Cerebellar nuclear complex (tissue), 1 donor: ENCODE results near the gene MALRD1.

Experiments used
- DNase-seq, 2 experiments: peaks; one replicate each; lab custom pipeline; 2025; lab: John Stamatoyannopoulos, UW

The MALRD1 gene

DNA sequence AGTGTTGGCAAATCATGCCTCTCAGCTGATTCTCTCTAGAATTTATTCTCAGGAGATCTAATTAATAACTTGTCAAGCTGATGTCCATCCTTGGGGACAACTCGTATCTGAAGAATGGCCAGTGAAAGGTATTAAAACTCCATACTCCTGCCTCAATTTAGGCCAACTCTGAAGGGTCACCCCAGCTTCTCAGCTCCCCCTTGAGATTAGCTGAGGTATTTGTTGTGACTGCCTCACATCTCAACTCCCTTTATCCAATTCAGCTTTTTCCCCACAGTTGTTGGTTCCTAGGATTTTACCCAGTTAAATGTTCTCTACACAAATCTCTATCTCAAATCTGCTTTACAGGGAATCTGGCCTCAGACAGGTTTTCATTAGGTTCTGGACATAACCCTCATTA, 182.4 kb downstream of the MALRD1 start:
- DNase-seq = no peak

DNA sequence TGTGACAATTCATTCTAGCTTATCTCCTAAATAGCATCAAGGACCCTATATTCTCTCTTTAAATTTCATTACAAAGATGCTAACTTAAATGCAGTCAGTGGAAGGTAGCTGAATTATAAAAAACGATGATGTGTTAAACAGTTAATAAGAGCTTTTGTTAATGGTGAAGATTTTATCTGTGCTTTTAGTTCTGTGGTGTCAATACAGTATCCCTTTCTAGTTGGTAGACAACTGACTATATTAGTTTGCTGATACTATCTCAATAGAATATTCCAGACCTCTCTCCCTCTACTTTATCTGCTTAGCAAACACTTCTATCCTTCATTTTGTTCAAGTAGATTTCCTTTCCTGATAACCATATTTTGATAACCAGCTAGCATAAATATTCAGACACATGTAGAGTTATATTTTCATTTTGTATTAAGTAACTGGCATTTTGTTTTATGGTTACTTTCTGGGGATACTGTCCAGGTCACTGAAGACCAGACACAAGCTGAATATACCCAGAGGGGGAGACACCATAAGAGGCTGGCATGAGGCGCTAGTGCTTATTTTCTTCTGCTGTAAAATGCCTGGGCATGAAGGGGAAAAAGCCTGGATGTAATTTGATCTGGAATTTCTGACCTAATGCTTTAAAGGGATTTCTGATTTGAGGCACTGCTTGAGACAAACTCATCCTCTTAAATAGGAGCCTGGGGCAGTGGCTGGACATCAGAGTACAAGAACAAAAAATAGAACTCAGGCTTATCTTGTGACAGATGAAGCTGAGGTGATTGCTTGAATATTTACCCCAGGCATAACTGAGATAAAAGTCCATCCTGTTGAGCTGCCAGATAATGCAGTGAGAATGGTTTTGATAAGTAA, 197.5 kb downstream of the MALRD1 start:
- DNase-seq = no peak

DNA sequence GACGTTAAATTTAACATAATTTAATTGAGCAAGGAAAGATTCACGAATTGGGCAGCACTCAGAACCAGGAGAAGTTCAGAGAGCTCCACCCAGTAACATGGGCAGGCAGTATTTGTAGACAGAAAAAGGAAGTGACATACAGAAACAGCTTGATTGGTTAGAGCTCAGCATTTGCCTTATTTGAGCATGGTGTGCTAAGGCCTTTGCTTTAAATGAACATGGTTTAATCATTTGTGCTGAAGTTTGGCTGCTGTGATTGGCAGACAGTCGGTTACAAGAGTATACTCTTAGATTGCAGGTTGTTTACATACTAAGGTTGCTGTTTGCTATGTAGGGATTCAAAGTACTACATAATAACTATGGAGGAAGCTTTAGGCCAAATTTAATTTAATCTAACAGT, 199.2 kb downstream of the MALRD1 start:
- no peak for DNase-seq

DNA sequence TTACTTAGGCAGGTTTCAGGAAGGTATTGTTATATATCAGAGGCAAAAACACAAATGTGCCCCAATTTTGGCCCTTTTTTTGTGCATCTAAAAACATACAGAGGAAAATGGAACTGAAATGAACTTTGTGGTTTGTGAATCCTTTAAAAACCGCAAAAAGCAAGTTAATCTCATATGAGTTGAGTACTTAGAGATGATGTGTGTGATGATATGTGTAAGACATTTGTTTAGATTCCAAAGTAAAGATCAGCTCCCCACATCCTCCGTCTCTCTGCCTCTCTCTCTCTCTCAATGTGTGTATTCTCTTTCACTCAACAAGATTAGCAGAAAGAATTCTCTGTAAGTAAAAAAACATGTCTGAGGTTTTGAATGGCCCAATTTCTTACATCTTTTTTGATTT, 201.9 kb downstream of the MALRD1 start:
- DNase-seq = no peak

DNA sequence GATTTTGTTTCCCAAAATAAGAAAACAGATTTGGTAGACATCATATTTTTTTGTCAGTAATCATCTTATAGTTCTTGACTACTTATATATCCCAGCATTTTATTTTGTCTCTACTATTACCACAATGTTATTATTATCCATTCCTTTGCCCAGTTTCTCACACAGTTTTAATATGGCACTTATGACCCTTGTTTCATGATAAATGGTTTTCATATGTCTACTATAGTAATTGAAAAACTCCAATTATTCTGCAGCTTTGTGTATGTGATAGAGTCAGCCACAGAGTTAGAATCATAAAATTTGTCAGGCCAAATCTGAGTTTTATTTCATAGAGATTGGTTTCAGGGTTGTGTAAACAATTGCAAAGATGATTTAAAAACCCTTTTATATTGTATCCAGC, 203.9 kb downstream of the MALRD1 start:
- DNase-seq = no peak

DNA sequence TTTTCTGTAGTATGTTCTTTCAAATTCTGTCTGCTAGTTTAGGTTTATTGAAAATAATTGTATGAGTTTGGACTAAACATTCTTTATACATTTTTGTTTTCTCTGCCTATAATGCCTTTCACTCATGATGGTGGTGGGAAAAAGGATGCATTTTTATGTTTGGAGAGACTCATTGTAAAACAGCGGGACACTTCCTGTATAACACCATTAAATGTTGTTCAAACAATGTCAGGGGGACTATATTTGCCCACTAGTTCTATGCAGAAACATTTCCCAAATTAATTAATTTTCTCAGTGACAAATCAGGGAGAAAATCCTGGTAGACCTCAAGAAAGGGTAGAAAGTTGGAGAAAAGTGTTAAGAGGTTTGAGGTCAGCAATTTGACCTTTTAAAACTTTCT, 207.7 kb downstream of the MALRD1 start:
- DNase-seq = no peak

DNA sequence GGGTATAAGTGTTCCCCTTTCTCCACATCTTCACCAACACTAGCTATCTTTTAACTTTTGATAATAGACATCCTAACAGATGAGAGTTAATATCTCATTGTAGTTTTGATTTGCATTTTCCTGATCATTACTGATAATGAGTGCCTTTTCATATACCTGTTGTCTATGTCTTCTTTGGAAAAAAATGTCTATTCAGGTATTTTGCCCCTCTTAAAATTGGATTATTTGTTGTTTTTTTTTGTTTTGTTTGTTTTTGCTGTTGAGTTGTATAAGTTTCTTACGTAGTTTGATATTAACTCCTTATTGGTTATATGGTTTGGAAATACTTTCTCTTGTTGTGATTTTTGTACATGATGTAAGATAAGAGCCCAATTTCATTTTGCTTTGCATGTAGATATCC, 214.7 kb downstream of the MALRD1 start:
- no peak for DNase-seq

DNA sequence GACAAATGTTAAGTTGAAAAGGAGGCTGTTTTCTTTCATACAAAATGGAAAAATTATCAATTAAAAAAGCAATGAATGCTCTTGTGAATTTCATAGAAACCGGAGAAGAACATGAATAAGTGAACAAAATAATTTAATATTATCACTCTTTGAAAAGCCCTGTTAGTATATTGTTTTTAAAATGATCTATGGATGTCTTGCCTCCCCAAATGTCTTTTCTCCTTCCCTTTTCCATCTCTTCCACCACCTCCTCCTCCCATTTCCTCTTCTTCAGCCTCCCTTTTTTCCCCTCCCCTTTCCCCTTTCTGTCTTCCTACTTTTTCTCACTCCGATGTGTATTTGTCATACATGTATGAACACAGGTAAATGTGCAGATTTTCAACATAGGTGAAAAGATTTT, 234.7 kb downstream of the MALRD1 start:
- no peak for DNase-seq

DNA sequence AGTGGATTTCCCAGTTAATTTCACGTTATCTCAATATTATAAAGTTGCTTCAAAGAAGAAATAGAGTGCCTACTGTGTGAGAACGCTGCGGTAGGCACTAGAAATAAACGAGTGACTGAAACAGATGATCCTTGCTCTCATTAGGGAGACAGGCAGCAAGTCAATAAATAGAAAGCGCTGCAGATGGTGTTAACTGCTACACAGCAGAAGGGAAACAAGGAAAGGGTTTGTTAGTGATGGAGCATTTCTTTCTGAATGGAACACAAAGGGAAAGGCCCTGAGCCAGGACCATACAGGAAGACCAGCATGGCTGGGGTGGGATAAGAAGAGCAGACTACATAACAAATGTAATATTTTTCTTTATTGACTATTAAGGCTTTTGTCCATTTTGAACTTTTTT, 235.2 kb downstream of the MALRD1 start:
- no peak for DNase-seq

DNA sequence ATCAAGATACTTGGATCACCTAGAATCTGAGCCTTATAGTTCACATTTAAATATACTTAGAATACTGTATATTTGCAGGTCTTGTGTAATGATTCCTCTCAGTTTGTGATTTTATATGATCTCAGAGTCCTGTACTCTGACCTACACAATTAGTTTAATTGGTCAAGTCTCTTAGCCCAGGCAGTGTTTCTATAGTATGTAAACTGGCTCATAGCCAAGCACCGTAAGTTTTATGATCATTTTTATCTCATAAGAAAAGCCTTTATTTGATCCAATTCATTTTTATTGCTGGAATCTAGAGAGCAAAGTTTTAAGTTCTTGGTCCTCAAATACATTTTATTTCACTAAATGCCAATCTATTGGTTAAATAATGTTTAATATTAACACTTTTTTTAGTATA, 242.2 kb downstream of the MALRD1 start:
- DNase-seq = no peak

DNA sequence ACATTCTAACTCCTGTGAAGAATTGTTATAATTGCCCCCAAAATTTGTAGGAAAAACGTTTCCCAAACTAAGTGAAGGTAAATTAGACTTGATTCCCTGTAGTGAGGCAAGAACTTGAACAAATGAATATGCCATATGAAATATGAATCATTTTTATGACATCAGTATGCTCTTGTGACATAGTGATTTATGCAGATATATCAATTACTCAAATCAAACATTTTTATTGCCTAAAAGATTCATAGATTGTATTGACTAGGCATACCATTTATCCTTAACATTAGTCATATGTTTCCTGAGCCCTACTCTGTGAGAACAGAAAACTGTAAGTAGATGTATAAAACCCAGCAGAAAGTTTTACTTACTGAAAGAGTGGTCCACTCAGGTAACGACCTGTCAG, 245.6 kb downstream of the MALRD1 start:
- DNase-seq = no peak

DNA sequence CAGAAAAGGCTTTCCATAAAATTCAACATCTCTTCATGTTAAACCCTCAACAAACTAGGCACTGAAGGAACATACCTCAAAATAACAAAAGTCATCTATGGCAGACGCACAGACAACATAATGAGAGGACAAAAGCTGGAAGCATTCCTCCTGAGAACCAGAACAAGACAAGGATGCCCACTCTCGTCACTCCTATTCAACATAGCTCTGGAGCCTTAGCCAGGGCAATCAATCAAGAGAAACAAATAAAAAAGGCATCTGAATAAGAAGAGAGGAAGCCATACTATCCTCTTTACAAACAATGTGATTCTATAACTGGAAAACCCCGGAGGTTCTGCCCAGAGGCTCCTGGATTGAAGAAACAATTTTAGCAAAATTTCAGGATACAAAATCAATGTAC, 251.0 kb downstream of the MALRD1 start:
- DNase-seq = no peak

DNA sequence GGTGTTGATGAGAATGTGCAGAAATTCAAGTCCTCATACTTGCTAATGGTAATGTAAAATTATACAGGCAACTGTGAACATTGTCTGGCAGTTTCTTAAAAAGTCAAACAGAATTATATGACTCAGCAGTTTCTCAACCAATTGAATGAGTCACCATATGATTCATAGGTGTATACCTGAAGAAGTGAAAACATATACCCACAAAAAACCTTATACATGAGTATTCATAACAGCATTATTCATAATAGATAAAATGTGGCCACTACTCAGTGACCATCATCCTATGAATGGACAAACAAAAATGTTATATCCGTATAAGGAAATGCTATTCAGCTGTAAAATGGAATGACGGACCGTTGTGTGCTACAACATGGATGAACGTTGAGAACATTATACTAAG, 253.5 kb downstream of the MALRD1 start:
- no peak for DNase-seq

DNA sequence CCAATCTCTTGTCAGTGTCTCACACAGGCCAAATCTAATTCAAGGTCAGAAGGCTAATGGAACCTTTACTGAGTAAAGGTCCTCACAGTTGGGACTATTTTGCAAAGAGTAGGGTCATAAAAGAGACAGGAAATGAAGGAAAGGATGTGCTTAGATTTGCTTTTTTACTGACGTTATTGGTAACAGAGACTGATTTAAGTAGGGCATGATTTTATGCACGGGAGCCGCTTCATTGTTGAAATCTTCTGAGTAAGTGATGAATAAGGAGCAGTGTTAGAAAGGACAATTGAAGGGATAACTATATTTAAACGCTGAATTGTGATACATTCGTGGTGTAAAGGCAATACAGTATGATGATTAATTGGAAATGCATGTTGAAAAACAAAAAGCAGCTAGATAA, 261.5 kb downstream of the MALRD1 start:
- no peak for DNase-seq

DNA sequence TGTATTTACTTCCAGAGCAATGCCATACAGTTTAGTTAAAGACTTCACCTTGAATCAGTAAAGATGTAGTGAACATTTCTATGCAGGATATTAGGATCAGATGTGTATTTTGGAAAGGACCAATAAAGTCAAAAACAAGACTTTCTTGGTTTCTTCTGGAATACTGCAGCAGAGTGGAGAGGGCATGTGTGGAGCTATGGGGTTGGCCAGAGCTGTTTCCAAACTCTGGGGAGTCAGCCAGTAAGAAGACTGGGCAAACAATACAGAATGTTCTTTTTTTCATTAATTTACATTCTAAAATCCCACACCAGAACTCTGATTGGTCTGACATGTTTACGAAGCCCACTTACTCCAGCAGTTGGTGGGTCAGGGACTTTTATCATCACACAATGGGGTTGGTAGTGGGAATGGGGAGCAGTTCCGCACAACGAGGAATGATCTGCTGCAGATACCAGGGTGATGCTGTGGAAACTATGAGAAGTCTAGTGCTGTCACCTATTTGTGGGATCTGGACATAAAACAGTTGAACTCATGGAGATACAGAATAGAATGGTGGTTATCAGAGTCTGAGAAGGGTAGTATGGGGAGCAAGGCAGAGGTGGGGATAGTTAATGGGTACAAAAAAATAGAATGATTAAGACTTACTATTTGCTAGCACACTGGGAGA, 267.7 kb downstream of the MALRD1 start:
- no peak for DNase-seq

DNA sequence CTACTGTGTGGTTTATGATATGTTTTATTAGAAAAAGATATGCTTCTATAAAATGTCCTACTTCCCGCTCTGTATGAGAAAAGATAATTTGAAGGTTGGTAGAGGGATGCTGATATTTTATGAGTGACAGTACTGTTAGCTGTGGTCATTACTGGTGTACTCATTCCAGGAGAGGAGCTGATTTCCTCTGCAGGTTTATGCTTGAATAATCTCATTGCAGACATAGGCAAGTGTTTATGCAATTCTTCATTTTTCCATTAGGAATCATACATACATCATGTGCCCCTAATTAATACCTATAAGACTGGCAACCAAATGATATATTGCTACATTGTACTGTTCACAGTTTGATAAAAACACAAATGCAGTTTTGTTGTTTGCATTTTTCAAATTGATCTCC, 269.4 kb downstream of the MALRD1 start:
- no peak for DNase-seq

DNA sequence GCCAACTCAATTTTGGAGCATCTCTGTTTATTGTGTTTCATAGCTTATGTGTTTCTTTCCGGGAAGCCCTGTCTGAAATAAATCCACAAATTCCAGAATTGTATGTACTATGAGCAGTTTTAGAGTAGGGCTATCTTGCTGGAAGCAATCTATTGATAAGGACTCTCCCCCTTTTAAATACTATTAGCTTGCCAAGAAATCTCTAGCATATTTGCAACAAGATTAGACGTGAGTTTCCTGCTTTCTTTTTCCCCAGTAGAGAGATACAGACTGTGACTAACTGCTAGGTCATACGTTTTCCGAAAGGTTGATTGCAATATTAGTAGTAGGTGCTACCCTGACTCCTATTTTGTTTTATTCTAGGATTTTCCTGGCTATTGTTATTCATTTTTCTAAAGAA, 277.0 kb downstream of the MALRD1 start:
- no peak for DNase-seq

DNA sequence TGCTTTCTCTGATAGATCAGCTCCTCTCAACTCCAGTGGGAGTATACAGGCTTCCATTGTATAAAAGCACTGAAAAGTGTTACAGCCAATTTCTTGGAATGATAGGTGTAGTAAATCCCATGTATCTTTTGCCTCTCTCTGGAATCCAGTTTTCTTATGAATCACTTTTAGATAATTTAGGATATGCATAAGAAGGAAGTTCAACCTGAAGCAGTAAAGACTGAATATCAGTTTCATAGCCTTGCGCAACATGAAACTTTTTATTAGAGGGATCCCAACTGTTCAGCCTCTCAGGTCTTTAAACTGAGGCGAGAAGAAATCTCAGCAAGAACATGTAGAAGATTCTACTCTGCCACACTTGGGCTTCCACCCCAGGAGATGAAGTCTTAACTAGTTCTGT, 280.0 kb downstream of the MALRD1 start:
- DNase-seq = no peak

DNA sequence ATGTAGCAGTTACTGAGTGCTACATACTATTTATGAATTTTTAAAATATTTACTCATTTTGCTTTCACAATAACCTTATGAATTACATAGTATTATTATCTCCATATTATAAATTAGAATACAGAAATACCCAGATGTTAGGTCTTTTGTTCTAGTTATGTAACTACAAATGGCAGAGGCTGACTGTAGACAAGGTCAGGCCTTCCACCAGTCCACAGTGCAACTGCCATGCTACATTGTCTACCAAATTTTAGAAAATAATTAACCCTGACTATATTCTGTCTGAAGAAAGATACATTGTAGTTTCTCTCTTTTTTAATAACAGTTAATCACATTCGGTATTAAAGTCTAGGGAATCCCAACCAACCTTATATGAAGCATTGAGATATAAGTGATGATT, 280.9 kb downstream of the MALRD1 start:
- no peak for DNase-seq

DNA sequence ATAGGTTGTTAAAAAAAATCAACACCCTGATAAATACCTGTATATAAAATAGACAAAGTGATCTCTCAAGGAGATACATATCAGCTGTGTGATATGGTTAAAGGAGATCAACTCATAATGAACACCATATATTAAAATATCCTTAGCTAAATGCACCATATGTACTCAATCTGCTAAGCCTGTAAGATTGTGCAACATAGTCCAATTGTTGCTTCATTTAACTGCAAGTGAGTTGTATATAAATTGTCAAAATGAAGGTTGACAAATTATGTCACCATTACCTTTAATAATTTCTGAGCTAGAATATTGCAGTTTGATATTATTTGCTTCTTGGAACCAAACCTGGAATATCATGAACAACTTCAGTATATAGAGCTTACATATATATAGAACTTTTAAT, 283.7 kb downstream of the MALRD1 start:
- DNase-seq = no peak

DNA sequence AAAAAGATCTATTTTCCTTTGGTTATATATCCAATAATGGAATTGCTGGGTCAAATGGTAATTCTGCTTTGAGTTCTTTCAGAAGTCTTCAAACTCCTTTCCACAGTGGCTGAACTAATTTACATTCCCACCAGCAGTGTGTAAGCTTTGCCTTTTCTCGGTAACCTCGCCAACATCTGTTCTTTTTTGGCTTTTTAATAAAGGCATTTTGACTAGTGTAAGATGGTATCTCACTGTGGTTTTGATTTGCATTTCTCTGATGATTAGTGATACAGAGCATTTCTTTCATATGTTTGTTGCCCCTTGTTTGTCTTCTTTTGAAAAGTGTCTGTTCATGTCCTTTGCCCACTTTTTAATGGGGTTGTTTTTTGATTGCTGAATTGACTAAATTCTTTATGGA, 285.0 kb downstream of the MALRD1 start:
- DNase-seq = no peak

DNA sequence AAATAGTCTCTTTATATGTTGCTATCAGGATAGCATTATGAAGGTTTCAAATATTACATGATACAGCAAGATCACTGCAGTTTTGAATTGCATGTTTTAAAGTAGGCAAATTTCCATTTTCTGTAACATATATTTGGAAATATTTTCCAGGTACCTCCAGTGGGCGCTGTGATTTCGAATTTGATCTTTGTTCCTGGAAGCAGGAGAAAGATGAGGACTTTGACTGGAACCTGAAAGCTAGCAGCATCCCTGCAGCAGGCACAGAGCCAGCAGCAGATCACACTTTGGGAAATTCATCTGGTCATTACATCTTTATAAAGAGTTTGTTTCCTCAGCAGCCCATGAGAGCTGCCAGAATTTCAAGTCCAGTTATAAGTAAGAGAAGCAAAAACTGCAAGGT, 299.0 kb downstream of the MALRD1 start:
- DNase-seq = no peak

DNA sequence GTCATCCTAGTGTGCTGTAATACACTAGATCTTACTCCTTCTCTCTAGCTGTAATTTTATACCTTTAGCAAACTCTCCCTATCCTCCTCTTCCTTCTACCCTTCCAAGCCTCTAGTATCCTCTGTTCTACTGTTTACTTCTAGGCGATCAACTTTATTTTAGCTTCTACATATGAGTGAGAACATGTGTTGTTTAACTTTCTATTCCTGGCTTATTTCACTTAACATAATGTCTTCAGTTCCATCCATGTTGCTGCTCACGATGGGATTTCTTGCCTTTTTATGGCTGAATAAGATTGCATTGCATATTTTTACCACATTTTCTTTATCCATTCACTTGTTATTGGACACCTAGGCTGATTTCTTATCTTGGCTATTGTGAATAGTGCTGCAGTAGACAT, 318.6 kb downstream of the MALRD1 start:
- DNase-seq = no peak

DNA sequence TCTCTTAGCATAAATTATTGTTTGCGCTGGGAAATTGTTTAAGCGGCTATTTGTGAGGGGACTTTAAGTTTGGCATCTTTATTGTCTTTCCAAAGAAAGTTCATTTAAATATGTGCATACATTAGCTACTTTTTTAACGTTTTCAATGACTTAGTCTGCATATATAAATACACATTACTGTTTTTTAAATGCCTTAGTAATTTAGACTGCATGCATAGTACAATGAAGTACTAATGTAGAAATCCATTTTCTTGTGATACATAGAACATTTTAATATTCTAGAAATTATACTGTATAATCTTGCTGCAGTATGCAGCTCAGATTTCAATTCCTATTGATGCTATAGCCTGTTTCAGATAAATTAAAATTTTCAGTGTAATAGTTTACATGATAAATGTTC, 325.4 kb downstream of the MALRD1 start:
- no peak for DNase-seq
